GM19467 (cell line): ENCODE measurements around the gene USP7.

ENCODE experiments used
- ATAC-seq: cut with Tn5 transposase; IDR thresholded peaks from one replicate; pipeline ENCODE4 v1.9.1; 2021; ENCODE audit warnings: mild to moderate bottlenecking, moderate library complexity; ENCODE audit not compliant: unreplicated experiment

The USP7 gene

GRCh38 chr16:8953064-8953463, 10.6 kb downstream of the USP7 start:
- ATAC-seq = no peak

GRCh38 chr16:8952281-8952751, 11.4 kb downstream of the USP7 start:
- no peak for ATAC-seq

GRCh38 chr16:8951447-8952280, 12.0 kb downstream of the USP7 start:
- ATAC-seq = no peak

GRCh38 chr16:8950580-8951077, 13.1 kb downstream of the USP7 start:
- ATAC-seq = no peak

- ATAC-seq = no peak
These were observed 13.9 kb downstream of the USP7 start for GRCh38 chr16:8949536-8950418.

GRCh38 chr16:8948831-8949230, 14.9 kb downstream of the USP7 start:
- ATAC-seq = no peak

- no peak for ATAC-seq
These were observed 15.6 kb downstream of the USP7 start for GRCh38 chr16:8948069-8948593.

GRCh38 chr16:8946544-8946943, 17.2 kb downstream of the USP7 start:
- ATAC-seq = no peak

- ATAC-seq = no peak
These were observed 17.9 kb downstream of the USP7 start for GRCh38 chr16:8945626-8946296.

- peak; percentile 60 for ATAC-seq
These were observed 19.5 kb downstream of the USP7 start for GRCh38 chr16:8943966-8944759.

- ATAC-seq = no peak
These were observed 20.5 kb downstream of the USP7 start for GRCh38 chr16:8943001-8943763.

- no peak for ATAC-seq
These were observed 21.9 kb downstream of the USP7 start for GRCh38 chr16:8941718-8942344.

- no peak for ATAC-seq
These were observed 25.9 kb downstream of the USP7 start for GRCh38 chr16:8937803-8938202.

GRCh38 chr16:8936421-8936820, 27.3 kb downstream of the USP7 start:
- peak; percentile 77 for ATAC-seq

- ATAC-seq = no peak
These were observed 27.7 kb downstream of the USP7 start for GRCh38 chr16:8935989-8936388.

- ATAC-seq = no peak
These were observed 29.1 kb downstream of the USP7 start for GRCh38 chr16:8934601-8935000.

- no peak for ATAC-seq
These were observed 31.8 kb downstream of the USP7 start for GRCh38 chr16:8931859-8932258.

GRCh38 chr16:8929086-8929748, 34.5 kb downstream of the USP7 start:
- ATAC-seq = peak; percentile 47
